Esophagus squamous epithelium (tissue), 5 donors: ENCODE results near the gene OTULINL. TPM values are rescaled to one million over a fixed set of nuclear protein-coding genes. Genes with fewer than 3 reads are reported as not detected.

Experiments used
- DNase-seq: peaks from one replicate; lab custom pipeline; 2025; lab: John Stamatoyannopoulos, UW
- H3K27ac ChIP-seq, 4 donors: fragments of 200-600 bp; sonication (generic); one replicate each; pipeline ENCODE4 v1.5.1; 2016 to 2019; ENCODE audit warnings: mild to moderate bottlenecking in 1 of 4
- H3K27me3 ChIP-seq, 4 donors: fragments of 200-600 bp; sonication (generic); 1 replicate in 3 of 4; 2 replicates in 1 of 4; pipeline versions ENCODE4 v1.5.1 to v1.6.0; 2017 to 2021; ENCODE audit warnings: antibody characterized with exemption in 1 of 4
- H3K36me3 ChIP-seq, 3 donors: fragments of 200-600 bp; sonication (generic); one replicate each; pipeline ENCODE4 v1.5.1; 2016 to 2019
- H3K4me1 ChIP-seq, 3 donors: fragments of 200-600 bp; sonication (generic); one replicate each; pipeline ENCODE4 v1.5.1; 2017 to 2019
- H3K4me3 ChIP-seq, 4 donors: fragments of 200-600 bp; sonication (generic); 1 replicate in 3 of 4; 2 replicates in 1 of 4; pipeline ENCODE4 v1.5.1; 2016 to 2019; ENCODE audit warnings: mild to moderate bottlenecking in 2 of 4, moderate library complexity in 1 of 4
- H3K9me3 ChIP-seq, 3 donors: fragments of 200-600 bp; sonication (generic); one replicate each; pipeline ENCODE4 v1.5.1; 2016 to 2019
- POLR2A ChIP-seq, 4 donors: fragments of 450-650 bp; IDR thresholded peaks; one replicate each; pipeline ENCODE4 v1.6.1; 2017; ENCODE audit warnings: antibody characterized with exemption in 4 of 4, mild to moderate bottlenecking in 4 of 4, moderate library complexity in 3 of 4
- WGBS, 2 donors: methylation state at CpG; one replicate each; pipeline ENCODE4 v1.1.5; 2018; 5-methylcytosine and 5-hydroxymethylcytosine counted together
- intact Hi-C: fragments of 100-400 bp; cut with DNase I; formaldehyde crosslinking; loops from one replicate; pipeline ENCODE4 v1.15.0; 2022
- total RNA-seq, 4 donors: library from RNA; depleted of rRNA; stranded (reverse); fragments of >200 nt; gene quantifications; one replicate each; pipeline ENCODE4 v1.1.0, GENCODE V29; 2016
- donor health status: DM: yes; HTN: yes; CAD: no.

OTULINL gene
- total RNA-seq, 4 donors from 2014 or later: 0.79 to 17.1 (median 4.5) TPM

DNA sequence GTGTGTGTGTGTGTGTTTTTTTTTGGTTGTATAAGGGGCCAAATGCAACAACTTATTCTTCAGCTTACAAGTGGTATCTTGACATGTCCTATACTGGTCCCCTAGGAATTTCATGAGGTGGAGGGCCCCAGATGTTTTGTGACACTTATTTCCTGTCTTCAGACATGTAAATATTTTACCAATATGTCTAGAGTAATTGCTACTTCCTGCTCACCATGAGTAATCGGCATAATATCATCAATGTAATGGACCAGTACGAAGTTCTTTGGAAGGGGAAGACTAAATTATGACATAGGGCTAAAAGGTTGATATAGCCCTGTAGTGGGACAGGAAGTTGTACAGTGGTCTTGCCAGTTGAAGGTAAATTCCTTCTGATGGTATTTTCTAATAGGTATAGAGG, 79.2 kb downstream of the OTULINL start:
- Histone ChIP-seq H3K36me3 (no peaks in the 10 kb centered on the region), H3K27ac (peak overlapping the region; percentile 29 to 76 (median 56)), H3K4me1 (peaks cover 18 to 53% (median 29%) of the 10 kb centered on the region in 3 donors), H3K9me3 (no peaks in the 10 kb centered on the region), H3K27me3 (no peaks in the 10 kb centered on the region), H3K4me3 (no peak overlapping the region)
- WGBS, 2 donors: 40 to 54% methylated on average over 2 of the region's 2 CpGs
- intact Hi-C loops: no loop called here
- no peak for TF ChIP-seq POLR2A (IDR thresholded peaks at IDR 0.05)
- DNase-seq: no peak

Other genes with a start within 250 kb of the OTULINL start
- 10 to 100 TPM; 23.9 to 38.6 (median 34.5) TPM for gene OTULIN, start 82.9 kb downstream of the OTULINL start, total RNA-seq